ENCODE results near the gene DOCK1. TPM values are rescaled to one million over a fixed set of nuclear protein-coding genes. Genes with fewer than 3 reads are reported as not detected.

Gene DOCK1
- polyA plus RNA-seq, 1 experiment = 37.9 TPM

DNA sequence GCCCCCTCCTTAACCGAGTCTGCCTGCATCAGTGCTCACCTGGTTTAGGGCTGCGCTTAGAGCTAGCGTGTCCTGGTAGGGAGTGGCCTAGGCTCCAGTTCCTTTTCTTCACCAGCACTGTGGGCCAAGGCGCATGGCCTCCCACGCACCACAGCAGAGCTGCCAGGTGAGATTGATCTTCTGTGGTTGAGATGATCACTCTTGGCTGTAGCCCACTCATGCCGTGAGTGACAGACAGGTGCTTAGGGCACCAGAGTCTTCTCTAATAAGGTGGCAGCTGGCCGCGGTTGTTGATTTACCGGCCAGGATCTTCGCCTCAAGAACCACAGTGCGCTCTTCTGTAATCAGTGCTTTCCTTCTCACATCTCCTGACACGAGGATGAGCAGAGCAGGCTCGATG, 448.3 kb downstream of the DOCK1 start:
- ChIA-PET POLR2A (interaction anchor here (0.6 kb wide), 1 partner anchor 740 kb away, joined by 5 read pairs; no protein-coding TSS in a partner anchor), CTCF (interaction anchor here (0.6 to 2.1 kb wide), 4 partner anchors 9 to 205 kb away, joined by 3 to 11 read pairs (median 3); no protein-coding TSS in a partner anchor)
- Histone ChIP-seq H3K9me3 (ENCODE audit: control insufficient read depth, insufficient read depth, low read length) (no peaks in the 10 kb centered on the region), H3K27me3 (ENCODE audit: control insufficient read depth, insufficient read depth, low read length) (no peaks in the 10 kb centered on the region), H3K4me3 (ENCODE audit: low read depth, low read length) (no peak overlapping the region), H3K27ac (ENCODE audit: low read depth, low read length) (no peak overlapping the region)
- TF ChIP-seq, protein P1, sequence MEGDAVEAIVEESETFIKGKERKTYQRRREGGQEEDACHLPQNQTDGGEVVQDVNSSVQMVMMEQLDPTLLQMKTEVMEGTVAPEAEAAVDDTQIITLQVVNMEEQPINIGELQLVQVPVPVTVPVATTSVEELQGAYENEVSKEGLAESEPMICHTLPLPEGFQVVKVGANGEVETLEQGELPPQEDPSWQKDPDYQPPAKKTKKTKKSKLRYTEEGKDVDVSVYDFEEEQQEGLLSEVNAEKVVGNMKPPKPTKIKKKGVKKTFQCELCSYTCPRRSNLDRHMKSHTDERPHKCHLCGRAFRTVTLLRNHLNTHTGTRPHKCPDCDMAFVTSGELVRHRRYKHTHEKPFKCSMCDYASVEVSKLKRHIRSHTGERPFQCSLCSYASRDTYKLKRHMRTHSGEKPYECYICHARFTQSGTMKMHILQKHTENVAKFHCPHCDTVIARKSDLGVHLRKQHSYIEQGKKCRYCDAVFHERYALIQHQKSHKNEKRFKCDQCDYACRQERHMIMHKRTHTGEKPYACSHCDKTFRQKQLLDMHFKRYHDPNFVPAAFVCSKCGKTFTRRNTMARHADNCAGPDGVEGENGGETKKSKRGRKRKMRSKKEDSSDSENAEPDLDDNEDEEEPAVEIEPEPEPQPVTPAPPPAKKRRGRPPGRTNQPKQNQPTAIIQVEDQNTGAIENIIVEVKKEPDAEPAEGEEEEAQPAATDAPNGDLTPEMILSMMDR (IDR thresholded peaks at IDR 0.05; ENCODE audit: low read depth, low read length) = no peak
- no peak for DNase-seq (ENCODE audit: low read depth, low spot score)

- no peaks in the 10 kb centered on the region for H3K27me3 ChIP-seq (ENCODE audit: control insufficient read depth, insufficient read depth, low read length)
- CTCF ChIA-PET = interaction anchor here (0.6 to 2.1 kb wide), 16 partner anchors 9 to 301 kb away, joined by 3 to 17 read pairs (median 4); no protein-coding TSS in a partner anchor
- POLR2A ChIA-PET = interaction anchor here (0.6 kb wide), 1 partner anchor 740 kb away, joined by 5 read pairs; no protein-coding TSS in a partner anchor
Observed at GRCh38 chr10:127354255-127354654, 449.0 kb downstream of the DOCK1 start.

DNA sequence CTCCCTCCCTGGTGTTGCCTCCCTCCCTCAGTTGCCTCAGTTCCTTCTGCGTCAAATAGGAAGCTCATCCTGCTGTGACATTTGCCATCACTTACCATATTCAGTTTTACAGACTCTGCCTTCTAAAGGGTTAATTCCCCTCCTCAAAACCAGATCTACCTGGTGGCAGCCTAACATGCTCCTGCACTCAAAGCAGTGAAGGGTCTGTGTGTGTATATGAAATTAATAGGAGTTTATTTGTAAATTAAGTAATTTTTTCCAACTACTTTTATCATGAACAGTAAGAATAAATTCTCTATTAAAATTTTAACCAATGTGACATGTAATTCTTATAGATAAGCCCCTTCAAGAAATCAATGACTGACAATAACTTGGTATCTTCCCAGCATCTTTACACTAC, 449.8 kb downstream of the DOCK1 start:
- ChIA-PET POLR2A (no interaction called here), CTCF (interaction anchor here (0.6 to 2.1 kb wide), 19 partner anchors 8 to 302 kb away, joined by 3 to 17 read pairs (median 4); no protein-coding TSS in a partner anchor)
- H3K27ac ChIP-seq (ENCODE audit: low read depth, low read length) = no peak overlapping the region
- DNase-seq (ENCODE audit: low read depth, low spot score) = no peak
- no peaks in the 10 kb centered on the region for H3K9me3 ChIP-seq (ENCODE audit: control insufficient read depth, insufficient read depth, low read length)
- H3K4me3 ChIP-seq (ENCODE audit: low read depth, low read length) = no peak overlapping the region
- no peaks in the 10 kb centered on the region for H3K27me3 ChIP-seq (ENCODE audit: control insufficient read depth, insufficient read depth, low read length)
- TF ChIP-seq, protein P1 (IDR thresholded peaks at IDR 0.05; ENCODE audit: low read depth, low read length) = peak; percentile 67

More at GRCh38 chr10:127354255-127354654, 449.0 kb downstream of the DOCK1 start:
- no peak for DNase-seq (ENCODE audit: low read depth, low spot score)
- Histone ChIP-seq H3K9me3 (ENCODE audit: control insufficient read depth, insufficient read depth, low read length) (no peaks in the 10 kb centered on the region), H3K27ac (ENCODE audit: low read depth, low read length) (no peak overlapping the region), H3K4me3 (ENCODE audit: low read depth, low read length) (no peak overlapping the region)
- TF ChIP-seq, protein P1 (IDR thresholded peaks at IDR 0.05; ENCODE audit: low read depth, low read length) = no peak

DNA sequence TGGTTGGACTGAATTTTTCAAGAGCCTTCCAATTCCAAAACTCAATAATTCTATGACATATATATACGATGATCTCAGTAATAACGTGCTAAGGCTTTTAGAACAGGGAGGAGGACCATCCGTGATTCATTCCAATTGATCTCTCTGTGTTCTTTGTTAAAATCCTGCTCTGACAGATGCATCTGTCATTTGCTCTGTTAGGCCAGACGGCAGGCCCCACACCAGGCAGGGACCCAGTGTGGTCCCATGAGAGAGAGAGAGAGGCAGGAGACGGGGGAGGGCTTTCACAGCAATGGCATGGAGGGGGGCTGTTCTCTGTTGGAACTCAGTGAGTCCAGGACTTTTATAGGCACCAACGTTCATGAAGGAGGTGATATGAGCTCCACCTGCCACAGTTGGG, 451.1 kb downstream of the DOCK1 start:
- ChIA-PET CTCF (interaction anchor here (0.5 to 1.3 kb wide), 2 partner anchors 8 to 780 kb away, joined by 3 to 10 read pairs; no protein-coding TSS in a partner anchor), POLR2A (no interaction called here)
- Histone ChIP-seq H3K27me3 (ENCODE audit: control insufficient read depth, insufficient read depth, low read length) (no peaks in the 10 kb centered on the region), H3K4me3 (ENCODE audit: low read depth, low read length) (no peak overlapping the region), H3K27ac (ENCODE audit: low read depth, low read length) (no peak overlapping the region), H3K9me3 (ENCODE audit: control insufficient read depth, insufficient read depth, low read length) (no peaks in the 10 kb centered on the region)
- TF ChIP-seq, protein P1 (IDR thresholded peaks at IDR 0.05; ENCODE audit: low read depth, low read length) = no peak
- DNase-seq (ENCODE audit: low read depth, low spot score) = no peak

DNA sequence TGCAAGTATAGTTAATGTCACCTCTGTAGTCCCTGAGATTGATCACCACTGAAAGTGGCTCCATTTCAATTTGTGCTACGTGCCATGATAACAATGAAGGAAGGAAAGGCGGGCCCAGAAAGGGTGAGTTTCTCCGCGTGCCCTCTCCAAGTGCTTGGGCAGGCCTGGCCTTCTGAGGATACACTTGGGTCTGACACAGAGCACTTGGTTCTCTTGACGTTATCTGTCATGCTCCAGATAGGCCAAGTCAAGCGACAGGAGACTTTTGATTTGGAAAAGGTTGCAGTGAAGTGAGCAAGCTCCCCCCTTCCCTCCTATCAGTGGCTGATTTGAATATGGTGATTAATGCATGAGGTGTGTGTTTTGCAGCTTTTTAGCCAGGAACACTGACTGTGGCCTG, 452.0 kb downstream of the DOCK1 start:
- TF ChIP-seq, protein P1 (IDR thresholded peaks at IDR 0.05; ENCODE audit: low read depth, low read length) = no peak
- Histone ChIP-seq H3K27ac (ENCODE audit: low read depth, low read length) (no peak overlapping the region), H3K4me3 (ENCODE audit: low read depth, low read length) (no peak overlapping the region), H3K27me3 (ENCODE audit: control insufficient read depth, insufficient read depth, low read length) (no peaks in the 10 kb centered on the region), H3K9me3 (ENCODE audit: control insufficient read depth, insufficient read depth, low read length) (no peaks in the 10 kb centered on the region)
- ChIA-PET CTCF (no interaction called here), POLR2A (no interaction called here)
- DNase-seq (ENCODE audit: low read depth, low spot score) = no peak

All from AG04450 (cell line).